A673 (cell line): ENCODE data around the gene HEYL.

Experiments used
- CTCF ChIP-seq: fragments of 300-800, 200-600 bp; sonication (generic); conservative IDR thresholded peaks from 2 replicates; pipeline ENCODE4 v1.5.1; 2017; ENCODE audit warnings: low read depth, mild to moderate bottlenecking, antibody characterized with exemption, low read length, moderate library complexity, mixed read lengths
- EZH2 ChIP-seq: fragments of 200-600 bp; sonication (generic); IDR thresholded peaks from 2 replicates; pipeline ENCODE4 v1.6.1; 2017; ENCODE audit warnings: borderline replicate concordance, low read depth, mild to moderate bottlenecking, mixed read lengths, antibody characterized with exemption, low read length; ENCODE audit not compliant: poor library complexity, severe bottlenecking

- TF ChIP-seq CTCF (no peak), EZH2 (no peak)
These were observed 17.0 kb downstream of the HEYL start for GRCh38 chr1:39622427-39622826.
